HUES48 (cell line): ENCODE results near the gene FLCN.

Experiments
- H3K27ac ChIP-seq: one replicate; pipeline ENCODE4 v1.7.0; 2013; ENCODE audit warnings: low read depth, low read length, inconsistent platforms
- H3K27me3 ChIP-seq: 2 replicates; pipeline ENCODE4 v1.6.1; 2013; ENCODE audit warnings: mild to moderate bottlenecking, low read length; ENCODE audit not compliant: control insufficient read depth, insufficient read depth
- H3K36me3 ChIP-seq: 2 replicates; pipeline ENCODE4 v1.6.1; 2013; ENCODE audit warnings: low read length; ENCODE audit not compliant: control insufficient read depth, insufficient read depth
- H3K4me1 ChIP-seq: 2 replicates; pipeline ENCODE4 v1.6.1; 2013; ENCODE audit warnings: mild to moderate bottlenecking, low read length; ENCODE audit not compliant: control insufficient read depth, insufficient read depth
- H3K4me3 ChIP-seq: 2 replicates; pipeline ENCODE4 v1.5.1; 2013; ENCODE audit warnings: mild to moderate bottlenecking, low read depth, low read length
- H3K9ac ChIP-seq: 2 replicates; pipeline ENCODE4 v1.6.1; 2013; ENCODE audit warnings: mild to moderate bottlenecking, low read depth, low read length, moderate library complexity
- H3K9me3 ChIP-seq: 2 replicates; pipeline ENCODE4 v1.6.1; 2013; ENCODE audit warnings: low read length; ENCODE audit not compliant: control insufficient read depth, insufficient read depth

Gene FLCN

DNA sequence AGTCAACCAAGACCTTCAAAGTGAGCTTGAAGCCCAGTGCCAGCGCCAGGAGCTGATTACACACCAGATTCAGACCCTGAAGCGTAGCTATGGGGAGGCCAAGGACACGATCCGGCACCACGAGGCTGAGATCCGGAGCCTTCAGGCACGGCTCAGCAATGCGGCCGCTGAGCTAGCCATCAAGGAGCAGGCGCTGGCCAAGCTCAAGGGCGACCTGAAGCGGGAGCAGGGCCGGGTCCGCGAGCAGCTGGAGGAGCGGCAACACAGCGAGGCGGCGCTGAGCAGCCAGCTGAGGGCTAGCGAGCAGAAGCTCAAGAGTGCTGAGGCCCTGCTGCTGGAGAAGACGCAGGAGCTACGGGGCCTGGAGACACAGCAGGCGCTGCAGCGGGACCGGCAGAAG lies 72.8 kb downstream of the FLCN start:
- H3K4me1 ChIP-seq, result no peaks in the 10 kb centered on the region
- H3K27me3 ChIP-seq, result no peaks in the 10 kb centered on the region
- H3K36me3 ChIP-seq, result peaks cover 78% of the 10 kb centered on the region
- no peak overlapping the region for H3K9ac ChIP-seq
- no peak overlapping the region for H3K27ac ChIP-seq
- no peak overlapping the region for H3K4me3 ChIP-seq
- no peaks in the 10 kb centered on the region for H3K9me3 ChIP-seq
